ENCODE measurements around the gene LRFN2. TPM values are rescaled to one million over a fixed set of nuclear protein-coding genes. Genes with fewer than 3 reads are reported as not detected.

Gene LRFN2
- total RNA-seq, 2 donors from 2014 or later, result 0.29 to 0.50 TPM

- H3K9me3 Mint-ChIP-seq, result no peaks in the 10 kb centered on the region
- no peak overlapping the region for H3K4me3 Mint-ChIP-seq
- peak overlapping the region; percentile 3 to 42 for H3K27ac Mint-ChIP-seq
- no peak for DNase-seq (ENCODE audit: low spot score)
- no peaks in the 10 kb centered on the region for H3K36me3 Mint-ChIP-seq
- peak; percentile 56 to 61 for ATAC-seq
- peaks cover 9 to 14% of the 10 kb centered on the region in 2 donors for H3K4me1 Mint-ChIP-seq (ENCODE audit: low read depth in 2 of 2)
- peaks cover 3 to 16% of the 10 kb centered on the region in 2 donors for H3K27me3 Mint-ChIP-seq
Observed at GRCh38 chr6:40356242-40356910, 230.8 kb downstream of the LRFN2 start.

GRCh38 chr6:40355532-40355931 lies 231.6 kb downstream of the LRFN2 start:
- Mint-ChIP-seq H3K36me3 (no peaks in the 10 kb centered on the region), H3K4me3 (no peak overlapping the region), H3K27me3 (peaks cover 0 to 10% of the 10 kb centered on the region in 2 donors), H3K9me3 (no peaks in the 10 kb centered on the region), H3K27ac (peak overlapping the region in 1 of 2 donors; percentile 3), H3K4me1 (ENCODE audit: low read depth in 2 of 2) (peaks cover 9 to 14% of the 10 kb centered on the region in 2 donors)
- DNase-seq (ENCODE audit: low spot score) (no peak), ATAC-seq (no peak)

GRCh38 chr6:40355066-40355465 lies 232.1 kb downstream of the LRFN2 start:
- no peaks in the 10 kb centered on the region for H3K36me3 Mint-ChIP-seq
- ATAC-seq, result no peak
- H3K4me1 Mint-ChIP-seq (ENCODE audit: low read depth in 2 of 2), result peaks cover 9 to 14% of the 10 kb centered on the region in 2 donors
- H3K4me3 Mint-ChIP-seq, result no peak overlapping the region
- H3K27ac Mint-ChIP-seq, result no peak overlapping the region
- DNase-seq (ENCODE audit: low spot score), result no peak
- peaks cover 0 to 9% of the 10 kb centered on the region in 2 donors for H3K27me3 Mint-ChIP-seq
- no peaks in the 10 kb centered on the region for H3K9me3 Mint-ChIP-seq

GRCh38 chr6:40353967-40354452 lies 233.2 kb downstream of the LRFN2 start:
- H3K4me1 Mint-ChIP-seq (ENCODE audit: low read depth in 2 of 2), result peaks cover 9 to 14% of the 10 kb centered on the region in 2 donors
- H3K9me3 Mint-ChIP-seq, result no peaks in the 10 kb centered on the region
- ATAC-seq (no peak), DNase-seq (ENCODE audit: low spot score) (no peak)
- H3K27me3 Mint-ChIP-seq, result no peaks in the 10 kb centered on the region
- no peak overlapping the region for H3K27ac Mint-ChIP-seq
- H3K36me3 Mint-ChIP-seq, result no peaks in the 10 kb centered on the region
- no peak overlapping the region for H3K4me3 Mint-ChIP-seq

- no peak for DNase-seq (ENCODE audit: low spot score)
- no peaks in the 10 kb centered on the region for H3K27me3 Mint-ChIP-seq
- no peaks in the 10 kb centered on the region for H3K36me3 Mint-ChIP-seq
- no peak for ATAC-seq
- H3K4me1 Mint-ChIP-seq (ENCODE audit: low read depth in 2 of 2), result peaks cover 9 to 14% of the 10 kb centered on the region in 2 donors
- H3K4me3 Mint-ChIP-seq, result no peak overlapping the region
- H3K27ac Mint-ChIP-seq, result no peak overlapping the region
- no peaks in the 10 kb centered on the region for H3K9me3 Mint-ChIP-seq
Observed at GRCh38 chr6:40353197-40353966, 233.8 kb downstream of the LRFN2 start.

- H3K27ac Mint-ChIP-seq, result no peak overlapping the region
- no peaks in the 10 kb centered on the region for H3K27me3 Mint-ChIP-seq
- ATAC-seq, result no peak
Observed at GRCh38 chr6:40352527-40353170, 234.5 kb downstream of the LRFN2 start.

GRCh38 chr6:40352006-40352405 lies 235.2 kb downstream of the LRFN2 start:
- DNase-seq (ENCODE audit: low spot score), result no peak
- Mint-ChIP-seq H3K4me3 (no peak overlapping the region), H3K27ac (no peak overlapping the region), H3K9me3 (no peaks in the 10 kb centered on the region), H3K27me3 (peaks cover 0 to under 1% of the 10 kb centered on the region in 2 donors), H3K36me3 (no peaks in the 10 kb centered on the region), H3K4me1 (ENCODE audit: low read depth in 2 of 2) (peaks cover 9 to 13% of the 10 kb centered on the region in 2 donors)
- ATAC-seq, result no peak

More at GRCh38 chr6:40352527-40353170, 234.5 kb downstream of the LRFN2 start:
- Mint-ChIP-seq H3K9me3 (no peaks in the 10 kb centered on the region), H3K4me3 (no peak overlapping the region), H3K4me1 (ENCODE audit: low read depth in 2 of 2) (peaks cover 9 to 14% of the 10 kb centered on the region in 2 donors), H3K36me3 (no peaks in the 10 kb centered on the region)
- no peak for DNase-seq (ENCODE audit: low spot score)

- H3K4me3 Mint-ChIP-seq, result no peak overlapping the region
Observed at GRCh38 chr6:40350747-40351217, 236.4 kb downstream of the LRFN2 start.

GRCh38 chr6:40349901-40350746 lies 237.0 kb downstream of the LRFN2 start:
- Mint-ChIP-seq H3K27ac (no peak overlapping the region), H3K9me3 (no peaks in the 10 kb centered on the region), H3K4me3 (no peak overlapping the region), H3K36me3 (no peaks in the 10 kb centered on the region), H3K27me3 (peaks cover 0 to 2% of the 10 kb centered on the region in 2 donors), H3K4me1 (ENCODE audit: low read depth in 2 of 2) (no peaks in the 10 kb centered on the region)
- DNase-seq (ENCODE audit: low spot score), result no peak
- ATAC-seq, result no peak

More at GRCh38 chr6:40350747-40351217, 236.4 kb downstream of the LRFN2 start:
- peaks cover 0 to 1% of the 10 kb centered on the region in 2 donors for H3K4me1 Mint-ChIP-seq (ENCODE audit: low read depth in 2 of 2)
- no peak overlapping the region for H3K27ac Mint-ChIP-seq
- DNase-seq (ENCODE audit: low spot score), result no peak
- H3K27me3 Mint-ChIP-seq, result peaks cover 0 to 2% of the 10 kb centered on the region in 2 donors
- no peaks in the 10 kb centered on the region for H3K9me3 Mint-ChIP-seq
- ATAC-seq, result peak in 1 of 2 donors; percentile 40
- no peaks in the 10 kb centered on the region for H3K36me3 Mint-ChIP-seq

GRCh38 chr6:40349123-40349900 lies 237.9 kb downstream of the LRFN2 start:
- Mint-ChIP-seq H3K36me3 (no peaks in the 10 kb centered on the region), H3K4me1 (ENCODE audit: low read depth in 2 of 2) (no peaks in the 10 kb centered on the region), H3K27ac (no peak overlapping the region), H3K27me3 (peaks cover 0 to 2% of the 10 kb centered on the region in 2 donors), H3K4me3 (no peak overlapping the region), H3K9me3 (no peaks in the 10 kb centered on the region)
- DNase-seq (ENCODE audit: low spot score) (no peak), ATAC-seq (no peak)

- Mint-ChIP-seq H3K4me1 (ENCODE audit: low read depth in 2 of 2) (peaks cover 0 to 4% of the 10 kb centered on the region in 2 donors), H3K27ac (no peak overlapping the region), H3K36me3 (no peaks in the 10 kb centered on the region), H3K9me3 (no peaks in the 10 kb centered on the region), H3K27me3 (peaks cover 0 to 2% of the 10 kb centered on the region in 2 donors), H3K4me3 (no peak overlapping the region)
- DNase-seq (ENCODE audit: low spot score), result no peak
- no peak for ATAC-seq
Observed at GRCh38 chr6:40348591-40348990, 238.6 kb downstream of the LRFN2 start.

- peaks cover 0 to 2% of the 10 kb centered on the region in 2 donors for H3K27me3 Mint-ChIP-seq
- DNase-seq (ENCODE audit: low spot score) (no peak), ATAC-seq (no peak)
- no peak overlapping the region for H3K27ac Mint-ChIP-seq
- no peak overlapping the region for H3K4me3 Mint-ChIP-seq
- H3K36me3 Mint-ChIP-seq, result no peaks in the 10 kb centered on the region
- H3K9me3 Mint-ChIP-seq, result no peaks in the 10 kb centered on the region
- H3K4me1 Mint-ChIP-seq (ENCODE audit: low read depth in 2 of 2), result peaks cover 0 to 4% of the 10 kb centered on the region in 2 donors
Observed at GRCh38 chr6:40347571-40348011, 239.6 kb downstream of the LRFN2 start.

All from natural killer cell treated with Interleukin-12 subunit alpha and Interleukin-12 subunit beta and Interleukin-15 and Interleukin-18, amount 100 ng/mL, for 72 hours (primary cell).